Loucy (cell line): ENCODE measurements around the gene LSM3.

Experiments
- EZH2phosphoT487 ChIP-seq: fragments of 200-600 bp; IDR thresholded peaks from 2 replicates; pipeline ENCODE4 v1.6.1; 2018; ENCODE audit warnings: antibody characterized with exemption, mild to moderate bottlenecking, moderate library complexity, borderline replicate concordance
- TF ChIP-seq, protein P1 (sequence below): fragments of 200-600 bp; sonication (generic); conservative IDR thresholded peaks from 2 replicates; pipeline ENCODE4 v1.5.1; 2014; ENCODE audit warnings: mild to moderate bottlenecking, antibody characterized with exemption, low read length

DNA sequence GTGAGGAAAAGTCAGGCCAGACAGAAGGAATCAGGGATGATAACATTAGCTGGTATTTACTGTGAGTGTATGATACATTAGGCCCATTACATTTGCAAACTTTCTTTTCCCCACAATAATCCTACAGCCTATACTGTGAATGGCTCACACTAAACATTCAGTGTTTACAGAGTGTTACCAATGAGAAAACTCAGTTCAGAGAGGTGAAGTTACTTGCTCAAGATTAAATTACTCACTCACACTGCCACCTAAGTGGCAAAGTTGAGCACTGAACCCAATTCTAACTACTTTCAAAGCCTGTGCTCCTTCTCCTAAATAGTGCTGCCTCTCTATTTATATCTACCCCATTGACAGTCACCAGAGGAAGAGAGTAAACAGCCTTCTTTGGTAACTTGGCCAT is 8.7 kb upstream of the LSM3 start:
- TF ChIP-seq, protein P1, sequence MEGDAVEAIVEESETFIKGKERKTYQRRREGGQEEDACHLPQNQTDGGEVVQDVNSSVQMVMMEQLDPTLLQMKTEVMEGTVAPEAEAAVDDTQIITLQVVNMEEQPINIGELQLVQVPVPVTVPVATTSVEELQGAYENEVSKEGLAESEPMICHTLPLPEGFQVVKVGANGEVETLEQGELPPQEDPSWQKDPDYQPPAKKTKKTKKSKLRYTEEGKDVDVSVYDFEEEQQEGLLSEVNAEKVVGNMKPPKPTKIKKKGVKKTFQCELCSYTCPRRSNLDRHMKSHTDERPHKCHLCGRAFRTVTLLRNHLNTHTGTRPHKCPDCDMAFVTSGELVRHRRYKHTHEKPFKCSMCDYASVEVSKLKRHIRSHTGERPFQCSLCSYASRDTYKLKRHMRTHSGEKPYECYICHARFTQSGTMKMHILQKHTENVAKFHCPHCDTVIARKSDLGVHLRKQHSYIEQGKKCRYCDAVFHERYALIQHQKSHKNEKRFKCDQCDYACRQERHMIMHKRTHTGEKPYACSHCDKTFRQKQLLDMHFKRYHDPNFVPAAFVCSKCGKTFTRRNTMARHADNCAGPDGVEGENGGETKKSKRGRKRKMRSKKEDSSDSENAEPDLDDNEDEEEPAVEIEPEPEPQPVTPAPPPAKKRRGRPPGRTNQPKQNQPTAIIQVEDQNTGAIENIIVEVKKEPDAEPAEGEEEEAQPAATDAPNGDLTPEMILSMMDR = 0 out of 2 replicates have a peak, but pooled peaks have one; percentile 10
- no peak for TF ChIP-seq EZH2phosphoT487
